BJ (cell line): ENCODE results near the gene SNX3. TPM values are rescaled to one million over a fixed set of nuclear protein-coding genes. Genes with fewer than 3 reads are reported as not detected.

Experiments
- CTCF ChIA-PET: fragments of 350-600 bp; formaldehyde crosslinking; extraction: SDS; loops from one replicate; lab custom pipeline; 2021; ENCODE audit warnings: antibody characterized with exemption, inconsistent platforms; lab: Yijun Ruan, JAX
- POLR2A ChIA-PET: fragments of 300-600 bp; sonication (Branson Sonifier 250); formaldehyde crosslinking; extraction: SDS; loops from one replicate; lab custom pipeline; 2021; ENCODE audit warnings: antibody characterized with exemption; lab: Charles Lee
- DNase-seq: peaks from one replicate; pipeline ENCODE4 v3.0.0-alpha.2; 2011; ENCODE audit warnings: low read depth
- H3K27me3 ChIP-seq: 2 replicates; pipeline ENCODE4 v1.6.0; 2011; ENCODE audit warnings: low read length; ENCODE audit not compliant: control insufficient read depth, insufficient read depth
- H3K36me3 ChIP-seq: 2 replicates; pipeline ENCODE4 v1.5.1; 2011; ENCODE audit warnings: low read length; ENCODE audit not compliant: control insufficient read depth, insufficient read depth
- H3K4me3 ChIP-seq: 2 replicates; pipeline ENCODE4 v1.5.1; 2011; ENCODE audit warnings: low read depth, mild to moderate bottlenecking, control low read depth, low read length
- CTCF ChIP-seq: IDR thresholded peaks from 2 replicates; pipeline ENCODE4 v1.5.1; 2011; ENCODE audit warnings: low read depth, mild to moderate bottlenecking, control low read depth, inconsistent platforms, low read length, moderate library complexity; ENCODE audit not compliant: insufficient read depth
- polyA plus RNA-seq: library from polyadenylated mRNA; depleted of rRNA; stranded (reverse); fragments of >200 nt; gene quantifications from 2 replicates; pipeline ENCODE4 v1.2.3, GENCODE V29; 2011; rRNA removed
- small RNA-seq: library from RNA; depleted of rRNA; stranded (forward); fragments of <200 nt; gene quantifications from one replicate; pipeline ENCODE3, GENCODE V24; 2012; ENCODE audit warnings: low replicate concordance, low read depth; ENCODE audit not compliant: insufficient read length

The SNX3 gene
- polyA plus RNA-seq, 1 experiment = 113 TPM

GRCh38 chr6:108163644-108164542 lies 96.9 kb downstream of the SNX3 start:
- ChIA-PET CTCF (no interaction called here), POLR2A (no interaction called here)
- Histone ChIP-seq H3K4me3 (no peak overlapping the region), H3K36me3 (no peaks in the 10 kb centered on the region), H3K27me3 (peaks cover 78% of the 10 kb centered on the region)
- TF ChIP-seq CTCF = no peak
- no peak for DNase-seq

GRCh38 chr6:108163267-108163643 lies 97.6 kb downstream of the SNX3 start:
- Histone ChIP-seq H3K4me3 (no peak overlapping the region), H3K36me3 (no peaks in the 10 kb centered on the region), H3K27me3 (peaks cover 74% of the 10 kb centered on the region)
- no peak for DNase-seq
- TF ChIP-seq CTCF = no peak
- ChIA-PET POLR2A (no interaction called here), CTCF (no interaction called here)

- no peak for DNase-seq
- CTCF ChIA-PET = interaction anchor here (0.5 kb wide), 1 partner anchor 8 kb away, joined by 4 read pairs; no protein-coding TSS in a partner anchor
- no peak for TF ChIP-seq CTCF
- Histone ChIP-seq H3K27me3 (peaks cover 75% of the 10 kb centered on the region), H3K36me3 (no peaks in the 10 kb centered on the region), H3K4me3 (no peak overlapping the region)
- POLR2A ChIA-PET = no interaction called here
Observed at GRCh38 chr6:108161724-108162282, 99.0 kb downstream of the SNX3 start.

Small RNA genes within 50 kb of the gene (small RNA-seq; reads per million reads assigned to genes)
- gene RNA5SP212 (not detected), gene RNU6-1144P (not detected), gene Z98742.2 (not detected)

Other genes starting within 250 kb of the SNX3 start
- 20.1 and 33.6 TPM in 2 replicates for gene OSTM1, start 186.3 kb downstream of the SNX3 start, polyA plus RNA-seq
- not detected in 2 replicates for gene NR2E1, start 95.0 kb downstream of the SNX3 start, polyA plus RNA-seq
- gene AFG1L, start 34.0 kb upstream of the SNX3 start, polyA plus RNA-seq = 1.7 and 2.6 TPM in 2 replicates